Gastrocnemius medialis (tissue), 4 donors: Measurements from ENCODE around the gene OSCP1. TPM values are rescaled to one million over a fixed set of nuclear protein-coding genes. Genes with fewer than 3 reads are reported as not detected.

Experiments used
- ATAC-seq, 2 donors: fragments of 150-250 bp; one replicate each; pipeline ENCODE4 v1.9.1; 2016
- DNase-seq, 2 donors: peaks; one replicate each; pipeline ENCODE4 v3.0.0-alpha.2; 2019
- H3K27ac ChIP-seq, 4 donors: fragments of 200-600 bp; sonication (generic); 1 replicate in 1 of 4; 2 replicates in 3 of 4; pipeline ENCODE4 v1.5.1; 2016 to 2018; ENCODE audit warnings: mild to moderate bottlenecking in 2 of 4, moderate library complexity in 1 of 4
- H3K27me3 ChIP-seq, 3 donors: fragments of 200-600 bp; sonication (generic) in 2 of 3; 1 replicate in 1 of 3; 2 replicates in 2 of 3; pipeline versions ENCODE4 v1.5.1 to v1.6.0; 2016 to 2019; ENCODE audit warnings: mild to moderate bottlenecking in 1 of 3, moderate library complexity in 1 of 3
- H3K36me3 ChIP-seq, 2 donors: fragments of 200-600 bp; sonication (generic) in 1 of 2; one replicate each; pipeline ENCODE4 v1.5.1; 2017 to 2018
- H3K4me1 ChIP-seq, 2 donors: fragments of 200-600 bp; sonication (generic) in 1 of 2; one replicate each; pipeline ENCODE4 v1.5.1; 2016 to 2017; ENCODE audit warnings: mild to moderate bottlenecking in 2 of 2
- H3K4me3 ChIP-seq, 4 donors: fragments of 200-600 bp; sonication (generic) in 3 of 4; 1 replicate in 1 of 4; 2 replicates in 3 of 4; pipeline ENCODE4 v1.5.1; 2016 to 2019; ENCODE audit warnings: mild to moderate bottlenecking in 2 of 4
- H3K9me3 ChIP-seq, 3 donors: fragments of 200-600 bp; sonication (generic) in 2 of 3; 1 replicate in 1 of 3; 2 replicates in 2 of 3; pipeline ENCODE4 v1.5.1; 2016 to 2019
- CTCF ChIP-seq, 5 experiments: fragments of 450-650 bp in 3 of 5; fragments of 200-600 bp in 2 of 5; sonication (generic) in 2 of 5; IDR thresholded peaks in 4 of 5; conservative IDR thresholded peaks in 1 of 5; 1 replicate in 4 of 5; 2 replicates in 1 of 5; pipeline ENCODE4 v1.5.1; 2016 to 2019; ENCODE audit warnings: antibody characterized with exemption in 5 of 5, mild to moderate bottlenecking in 3 of 5, moderate library complexity in 3 of 5
- POLR2A ChIP-seq, 2 donors: fragments of 450-650 bp; IDR thresholded peaks; one replicate each; pipeline ENCODE4 v1.6.1; 2017; ENCODE audit warnings: antibody characterized with exemption in 2 of 2, mild to moderate bottlenecking in 2 of 2, moderate library complexity in 2 of 2
- in situ Hi-C, 4 donors: fragments of 200-750 bp; cut with MboI; loops; one replicate each; pipeline versions ENCODE4 v1.15.0 to v1.8.0; 2017; ENCODE audit warnings: low sequenced_read_pairs in 4 of 4
- intact Hi-C: fragments of 100-400 bp; cut with DNase I; formaldehyde crosslinking; loops from one replicate; pipeline ENCODE4 v1.15.1; 2023; ENCODE audit warnings: low total_unique reads
- total RNA-seq, 4 donors: library from RNA; depleted of rRNA; stranded (reverse); fragments of >200 nt; gene quantifications; one replicate each; pipeline versions ENCODE4 v1.1.0 to v1.2.3, GENCODE V29; 2016

Gene OSCP1
- total RNA-seq, 4 donors from 2014 or later = 3.3 to 6.7 (median 4.7) TPM

- peak; percentile 37 to 72 for ATAC-seq
- Histone ChIP-seq H3K27ac (peak overlapping the region; percentile 86 to 97 (median 96)), H3K4me3 (peak overlapping the region; percentile 76 to 92 (median 86)), H3K36me3 (peaks cover 0 to 18% of the 10 kb centered on the region in 2 donors), H3K9me3 (no peaks in the 10 kb centered on the region), H3K4me1 (peaks cover 18 to 20% of the 10 kb centered on the region in 2 donors), H3K27me3 (no peaks in the 10 kb centered on the region)
- in situ Hi-C loops = no loop called here
- TF ChIP-seq CTCF (IDR thresholded peaks at IDR 0.05 in 4 of 5, conservative IDR thresholded peaks at IDR 0.05 in 1 of 5) = no peak
- TF ChIP-seq POLR2A (IDR thresholded peaks at IDR 0.05) = no peak
- no peak for DNase-seq
- intact Hi-C loops = loop anchor here (1.0 to 10.0 kb wide), 3 partner anchors 14 to 910 kb away; partner anchors contain the start of genes ADPRS, KIAA0319L, NCDN and OSCP1
Measured at GRCh38 chr1:36464605-36465393, 14.5 kb upstream of the OSCP1 start.

GRCh38 chr1:36463803-36464604 is 13.8 kb upstream of the OSCP1 start, which contains the start of gene MRPS15:
Gene MRPS15 (minus strand): TSS chr1:36464384. CDS start chr1:36464275, 109 bp downstream.
- DNase-seq = peak; percentile 94 to 96
- peak; percentile 97 to 100 for ATAC-seq
- no peaks in the 10 kb centered on the region for H3K27me3 ChIP-seq
- peak within 1 kb of the TSS; percentile 86 to 97 (median 96) for H3K27ac ChIP-seq
- peak within 1 kb of the TSS; percentile 76 to 92 (median 86) for H3K4me3 ChIP-seq
- H3K4me1 ChIP-seq = peaks cover 18 to 20% of the 10 kb centered on the region in 2 donors
- H3K9me3 ChIP-seq = no peaks in the 10 kb centered on the region
- intact Hi-C loops (loop anchor here (1.0 to 10.0 kb wide), 3 partner anchors 14 to 909 kb away; partner anchors contain the start of genes ADPRS, KIAA0319L, NCDN and OSCP1), in situ Hi-C loops (no loop called here)
- TF ChIP-seq POLR2A (IDR thresholded peaks at IDR 0.05) (peak; percentile 74 to 78), CTCF (IDR thresholded peaks at IDR 0.05 in 4 of 5, conservative IDR thresholded peaks at IDR 0.05 in 1 of 5) (no peak)
- peaks cover 0 to 23% of the 10 kb centered on the region in 2 donors for H3K36me3 ChIP-seq

GRCh38 chr1:36463463-36463802 is 13.2 kb upstream of the OSCP1 start:
- Histone ChIP-seq H3K27ac (peak overlapping the region; percentile 86 to 97 (median 96)), H3K36me3 (peaks cover 0 to 29% of the 10 kb centered on the region in 2 donors), H3K27me3 (no peaks in the 10 kb centered on the region), H3K4me1 (peaks cover 18 to 20% of the 10 kb centered on the region in 2 donors), H3K4me3 (peak overlapping the region; percentile 76 to 92 (median 86)), H3K9me3 (no peaks in the 10 kb centered on the region)
- ATAC-seq (no peak), DNase-seq (no peak)
- in situ Hi-C loops (no loop called here), intact Hi-C loops (loop anchor here (10.0 kb wide), 1 partner anchor 909 kb away; the partner anchor contains the start of genes KIAA0319L and NCDN)
- no peak for TF ChIP-seq CTCF (IDR thresholded peaks at IDR 0.05 in 4 of 5, conservative IDR thresholded peaks at IDR 0.05 in 1 of 5)
- no peak for TF ChIP-seq POLR2A (IDR thresholded peaks at IDR 0.05)

- in situ Hi-C loops (no loop called here), intact Hi-C loops (no loop called here)
- Histone ChIP-seq H3K4me3 (no peak overlapping the region), H3K27me3 (no peaks in the 10 kb centered on the region), H3K27ac (no peak overlapping the region), H3K9me3 (no peaks in the 10 kb centered on the region), H3K36me3 (peaks cover 0 to 73% of the 10 kb centered on the region in 2 donors), H3K4me1 (peaks cover 14 to 16% of the 10 kb centered on the region in 2 donors)
- ATAC-seq = no peak
- no peak for TF ChIP-seq POLR2A (IDR thresholded peaks at IDR 0.05)
- no peak for TF ChIP-seq CTCF (IDR thresholded peaks at IDR 0.05 in 4 of 5, conservative IDR thresholded peaks at IDR 0.05 in 1 of 5)
- no peak for DNase-seq
Measured at GRCh38 chr1:36458910-36459309, 8.7 kb upstream of the OSCP1 start.
